HL-60 (cell line): Measurements from ENCODE around the gene OPTC.

Experiments used
- DNase-seq, 2 experiments: peaks; one replicate each; pipeline ENCODE4 v3.0.0-alpha.2; 2010 to 2020; ENCODE audit warnings: low read depth in 1 of 2, low spot score in 1 of 2
- H3K27ac ChIP-seq: fragments of 250-450 bp; sonication (Bioruptor Pico); replicated peaks from 2 replicates; pipeline ENCODE4 v1.5.1; 2020; ENCODE audit warnings: mild to moderate bottlenecking, moderate library complexity
- H3K27me3 ChIP-seq: fragments of 250-450 bp; sonication (Bioruptor Pico); 2 replicates; pipeline ENCODE4 v1.5.1; 2021; ENCODE audit warnings: mild to moderate bottlenecking, moderate library complexity; ENCODE audit not compliant: insufficient read depth, poor library complexity, severe bottlenecking
- H3K4me3 ChIP-seq: replicated peaks from 2 replicates; pipeline ENCODE4 v1.5.1; 2011; ENCODE audit warnings: mild to moderate bottlenecking, control low read depth, low read length; ENCODE audit not compliant: insufficient read depth
- GABPA ChIP-seq: IDR thresholded peaks from 2 replicates; pipeline ENCODE4 v1.6.1; 2012; ENCODE audit warnings: low read depth
- POLR2AphosphoS5 ChIP-seq: IDR thresholded peaks from 2 replicates; pipeline ENCODE4 v1.6.1; 2012; ENCODE audit warnings: low read depth
- SPI1 ChIP-seq: IDR thresholded peaks from 2 replicates; pipeline ENCODE4 v1.6.1; 2012; ENCODE audit warnings: low read depth, mild to moderate bottlenecking, borderline replicate concordance
- TF ChIP-seq, protein P1 (sequence below): IDR thresholded peaks from 2 replicates; pipeline ENCODE4 v1.6.1; 2012; ENCODE audit warnings: low read depth; ENCODE audit not compliant: insufficient replicate concordance
- TF ChIP-seq, protein P2 (sequence below): IDR thresholded peaks from one replicate; pipeline ENCODE4 v1.5.1; 2011; ENCODE audit warnings: low read length, control low read depth, inconsistent platforms; ENCODE audit not compliant: insufficient read depth

OPTC gene

DNA sequence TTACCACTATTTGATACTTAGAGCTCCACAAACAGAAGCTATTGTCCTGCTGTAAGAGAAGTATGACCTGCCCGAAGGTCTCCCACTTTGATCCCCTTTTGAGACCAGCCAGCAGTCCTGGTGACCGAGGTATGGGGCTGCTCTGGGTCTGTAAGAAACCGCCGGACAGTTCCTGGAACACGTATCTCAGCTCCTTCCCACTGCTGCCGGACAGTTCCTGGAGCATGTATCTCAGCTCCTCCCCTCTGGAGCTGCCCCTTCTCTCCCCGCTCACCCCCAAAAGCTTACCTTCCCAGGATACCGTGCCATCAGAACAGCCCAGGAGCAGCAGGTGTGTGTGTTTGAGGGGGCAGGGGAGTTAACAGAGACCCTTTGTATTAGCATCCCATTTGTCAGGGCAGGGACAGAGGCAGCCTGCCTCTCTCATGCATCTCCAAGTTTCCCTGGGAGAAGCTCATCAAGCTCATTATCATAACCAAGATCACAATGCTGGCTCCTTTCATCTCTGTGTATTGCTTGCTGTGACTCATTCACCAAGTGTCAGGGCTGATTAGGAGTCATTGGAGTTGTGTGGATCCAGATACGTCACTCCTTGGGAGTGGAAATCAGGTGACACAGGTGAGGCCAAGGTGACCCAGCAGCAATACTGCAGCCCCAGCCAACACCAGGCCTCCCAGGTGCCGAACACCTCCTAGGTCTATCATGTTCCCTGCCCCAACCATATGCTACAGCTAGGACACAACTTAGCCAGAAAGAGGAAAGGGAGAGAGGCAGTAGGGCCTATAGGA is 25.3 kb downstream of the OPTC start:
- no peak for DNase-seq
- no peaks in the 10 kb centered on the region for H3K27me3 ChIP-seq
- TF ChIP-seq GABPA (no peak), POLR2AphosphoS5 (no peak), SPI1 (no peak)
- TF ChIP-seq, protein P1, sequence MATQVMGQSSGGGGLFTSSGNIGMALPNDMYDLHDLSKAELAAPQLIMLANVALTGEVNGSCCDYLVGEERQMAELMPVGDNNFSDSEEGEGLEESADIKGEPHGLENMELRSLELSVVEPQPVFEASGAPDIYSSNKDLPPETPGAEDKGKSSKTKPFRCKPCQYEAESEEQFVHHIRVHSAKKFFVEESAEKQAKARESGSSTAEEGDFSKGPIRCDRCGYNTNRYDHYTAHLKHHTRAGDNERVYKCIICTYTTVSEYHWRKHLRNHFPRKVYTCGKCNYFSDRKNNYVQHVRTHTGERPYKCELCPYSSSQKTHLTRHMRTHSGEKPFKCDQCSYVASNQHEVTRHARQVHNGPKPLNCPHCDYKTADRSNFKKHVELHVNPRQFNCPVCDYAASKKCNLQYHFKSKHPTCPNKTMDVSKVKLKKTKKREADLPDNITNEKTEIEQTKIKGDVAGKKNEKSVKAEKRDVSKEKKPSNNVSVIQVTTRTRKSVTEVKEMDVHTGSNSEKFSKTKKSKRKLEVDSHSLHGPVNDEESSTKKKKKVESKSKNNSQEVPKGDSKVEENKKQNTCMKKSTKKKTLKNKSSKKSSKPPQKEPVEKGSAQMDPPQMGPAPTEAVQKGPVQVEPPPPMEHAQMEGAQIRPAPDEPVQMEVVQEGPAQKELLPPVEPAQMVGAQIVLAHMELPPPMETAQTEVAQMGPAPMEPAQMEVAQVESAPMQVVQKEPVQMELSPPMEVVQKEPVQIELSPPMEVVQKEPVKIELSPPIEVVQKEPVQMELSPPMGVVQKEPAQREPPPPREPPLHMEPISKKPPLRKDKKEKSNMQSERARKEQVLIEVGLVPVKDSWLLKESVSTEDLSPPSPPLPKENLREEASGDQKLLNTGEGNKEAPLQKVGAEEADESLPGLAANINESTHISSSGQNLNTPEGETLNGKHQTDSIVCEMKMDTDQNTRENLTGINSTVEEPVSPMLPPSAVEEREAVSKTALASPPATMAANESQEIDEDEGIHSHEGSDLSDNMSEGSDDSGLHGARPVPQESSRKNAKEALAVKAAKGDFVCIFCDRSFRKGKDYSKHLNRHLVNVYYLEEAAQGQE = no peak
- TF ChIP-seq, protein P2, sequence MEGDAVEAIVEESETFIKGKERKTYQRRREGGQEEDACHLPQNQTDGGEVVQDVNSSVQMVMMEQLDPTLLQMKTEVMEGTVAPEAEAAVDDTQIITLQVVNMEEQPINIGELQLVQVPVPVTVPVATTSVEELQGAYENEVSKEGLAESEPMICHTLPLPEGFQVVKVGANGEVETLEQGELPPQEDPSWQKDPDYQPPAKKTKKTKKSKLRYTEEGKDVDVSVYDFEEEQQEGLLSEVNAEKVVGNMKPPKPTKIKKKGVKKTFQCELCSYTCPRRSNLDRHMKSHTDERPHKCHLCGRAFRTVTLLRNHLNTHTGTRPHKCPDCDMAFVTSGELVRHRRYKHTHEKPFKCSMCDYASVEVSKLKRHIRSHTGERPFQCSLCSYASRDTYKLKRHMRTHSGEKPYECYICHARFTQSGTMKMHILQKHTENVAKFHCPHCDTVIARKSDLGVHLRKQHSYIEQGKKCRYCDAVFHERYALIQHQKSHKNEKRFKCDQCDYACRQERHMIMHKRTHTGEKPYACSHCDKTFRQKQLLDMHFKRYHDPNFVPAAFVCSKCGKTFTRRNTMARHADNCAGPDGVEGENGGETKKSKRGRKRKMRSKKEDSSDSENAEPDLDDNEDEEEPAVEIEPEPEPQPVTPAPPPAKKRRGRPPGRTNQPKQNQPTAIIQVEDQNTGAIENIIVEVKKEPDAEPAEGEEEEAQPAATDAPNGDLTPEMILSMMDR = no peak

DNA sequence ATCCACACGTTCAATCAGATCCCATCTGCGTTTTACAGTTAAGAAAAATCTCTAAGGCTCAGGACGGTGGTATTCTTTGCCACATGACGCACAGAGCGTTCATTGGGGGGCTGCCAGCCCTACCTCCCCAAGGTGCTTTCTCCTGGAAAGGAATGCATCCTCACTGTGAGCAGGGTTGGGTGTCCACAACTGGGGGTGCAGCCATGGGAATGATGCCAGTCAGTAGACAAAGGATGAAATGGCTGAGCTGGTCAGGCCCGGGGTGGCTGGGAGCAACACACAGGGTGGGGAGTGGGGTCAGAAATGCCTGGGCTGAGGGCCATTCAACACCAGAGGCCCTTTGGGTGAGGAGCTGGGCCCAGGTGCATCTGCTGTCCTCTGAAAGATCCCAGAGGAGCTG is 25.9 kb downstream of the OPTC start:
- DNase-seq = no peak
- Histone ChIP-seq H3K27ac (no peak overlapping the region), H3K27me3 (no peaks in the 10 kb centered on the region), H3K4me3 (no peak overlapping the region)
- TF ChIP-seq, protein P1 = no peak
- no peak for TF ChIP-seq SPI1
- no peak for TF ChIP-seq POLR2AphosphoS5
- TF ChIP-seq, protein P2 = no peak
- no peak for TF ChIP-seq GABPA

More for the DNA sequence above, 25.3 kb downstream of the OPTC start:
- Histone ChIP-seq H3K27ac (no peak overlapping the region), H3K4me3 (no peak overlapping the region)

DNA sequence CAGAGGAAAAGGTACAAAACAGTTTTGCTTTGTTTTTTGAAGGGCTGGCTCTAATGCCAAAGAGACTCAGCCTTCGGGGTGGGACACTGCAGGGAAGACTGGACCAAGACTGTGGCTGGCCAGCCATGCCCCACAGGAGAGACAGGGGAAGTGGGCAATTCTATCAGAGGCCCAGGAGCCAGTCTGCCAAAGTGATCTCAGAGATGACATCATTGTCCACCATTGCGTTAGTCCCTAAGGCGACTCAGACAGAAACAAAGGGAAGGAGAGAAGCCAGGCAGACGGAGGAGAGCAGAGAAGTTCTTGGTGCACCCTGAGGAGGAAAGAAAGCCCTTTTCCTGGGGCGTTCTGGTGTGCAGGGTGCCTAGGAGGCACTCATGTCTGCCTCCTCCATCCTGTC is 26.4 kb downstream of the OPTC start:
- DNase-seq = peak in 1 of 2 experiments; percentile 18
- H3K27me3 ChIP-seq = no peaks in the 10 kb centered on the region
- TF ChIP-seq, protein P2 = no peak
- TF ChIP-seq, protein P1 = no peak
- TF ChIP-seq GABPA (no peak), POLR2AphosphoS5 (no peak), SPI1 (no peak)

More for the DNA sequence above, 26.4 kb downstream of the OPTC start:
- H3K4me3 ChIP-seq = no peak overlapping the region
- no peak overlapping the region for H3K27ac ChIP-seq
